SK-N-SH (cell line): ENCODE measurements around the gene ATP11A. TPM values are rescaled to one million over a fixed set of nuclear protein-coding genes. Genes with fewer than 3 reads are reported as not detected.

Source experiments
- CTCF ChIA-PET: fragments of 300-600, 350-600 bp; formaldehyde crosslinking; extraction: SDS; loops from one replicate; lab custom pipeline; 2021; lab: Yijun Ruan, JAX
- POLR2A ChIA-PET: fragments of 350-600 bp; sonication (Branson Sonifier 250); formaldehyde crosslinking; extraction: SDS; loops from one replicate; lab custom pipeline; 2020; ENCODE audit warnings: antibody characterized with exemption, inconsistent platforms; lab: Yijun Ruan, JAX
- DNase-seq: peaks from one replicate; pipeline ENCODE4 v3.0.0; 2012
- H2AFZ ChIP-seq: fragments of 200-600 bp; sonication (generic); 2 replicates; pipeline ENCODE4 v1.8.1; 2016; ENCODE audit warnings: antibody characterized with exemption, mild to moderate bottlenecking, low read depth
- H3F3A ChIP-seq: fragments of 200-600 bp; sonication (generic); replicated peaks from 2 replicates; pipeline ENCODE3; 2016; ENCODE audit warnings: antibody characterized with exemption, mild to moderate bottlenecking; ENCODE audit not compliant: insufficient read depth
- H3K27ac ChIP-seq, 2 experiments: fragments of 200-500 bp in 1 of 2; fragments of 200-600 bp in 1 of 2; sonication (Bioruptor generic) in 1 of 2; sonication (generic), shearing (Covaris generic) in 1 of 2; 2 replicates each; pipeline versions ENCODE4 v1.5.1 to v1.6.1; 2014 to 2016; ENCODE audit warnings: low read depth in 2 of 2, inconsistent platforms in 1 of 2, low read length in 1 of 2, mild to moderate bottlenecking in 1 of 2, mixed read lengths in 1 of 2
- H3K27me3 ChIP-seq: fragments of 200-600 bp; sonication (generic), shearing (Covaris generic); 2 replicates; pipeline ENCODE4 v1.6.1; 2016; ENCODE audit warnings: mixed run types; ENCODE audit not compliant: insufficient read depth
- H3K36me3 ChIP-seq, 2 experiments: fragments of 200-500 bp in 1 of 2; fragments of 200-600 bp in 1 of 2; sonication (Bioruptor generic) in 1 of 2; sonication (generic) in 1 of 2; replicated peaks in 1 of 2; 2 replicates each; pipeline versions ENCODE3 to v1.5.1; 2014 to 2016; ENCODE audit warnings: low read length in 1 of 2, mild to moderate bottlenecking in 1 of 2; ENCODE audit not compliant: insufficient read depth in 2 of 2, control insufficient read depth in 1 of 2
- H3K4me1 ChIP-seq, 2 experiments: fragments of 200-500 bp in 1 of 2; fragments of 200-600 bp in 1 of 2; sonication (Bioruptor generic) in 1 of 2; sonication (generic), shearing (Covaris generic) in 1 of 2; 2 replicates each; pipeline versions ENCODE4 v1.5.1 to v1.6.1; 2014 to 2016; ENCODE audit warnings: low read depth in 1 of 2, low read length in 1 of 2, mixed run types in 1 of 2; ENCODE audit not compliant: insufficient read depth in 2 of 2, control insufficient read depth in 1 of 2
- H3K4me2 ChIP-seq: fragments of 200-600 bp; sonication (generic), shearing (Covaris generic); 2 replicates; pipeline ENCODE4 v1.6.1; 2017; ENCODE audit warnings: mixed run types
- H3K4me3 ChIP-seq, 2 experiments: fragments of 200-500 bp in 1 of 2; fragments of 200-600 bp in 1 of 2; sonication (Bioruptor generic) in 1 of 2; sonication (generic), shearing (Covaris generic) in 1 of 2; 2 replicates each; pipeline versions ENCODE4 v1.5.1 to v1.8.1; 2014 to 2016; ENCODE audit warnings: low read depth in 2 of 2, inconsistent platforms in 1 of 2, low read length in 1 of 2, mild to moderate bottlenecking in 1 of 2, mixed read lengths in 1 of 2, moderate library complexity in 1 of 2
- H3K79me2 ChIP-seq: fragments of 200-600 bp; sonication (generic); 2 replicates; pipeline ENCODE4 v1.8.1; 2017; ENCODE audit warnings: mild to moderate bottlenecking; ENCODE audit not compliant: insufficient read depth
- H3K9ac ChIP-seq: fragments of 200-600 bp; sonication (generic); 2 replicates; pipeline ENCODE4 v1.6.1; 2017; ENCODE audit warnings: mixed run types
- H3K9me2 ChIP-seq: fragments of 200-600 bp; sonication (generic); 2 replicates; pipeline ENCODE4 v1.6.1; 2017; ENCODE audit warnings: mixed run types
- H3K9me3 ChIP-seq: fragments of 200-600 bp; sonication (generic); 2 replicates; pipeline ENCODE4 v1.6.1; 2017; ENCODE audit warnings: mixed run types, mild to moderate bottlenecking, moderate library complexity
- H4K20me1 ChIP-seq: fragments of 200-600 bp; sonication (generic); 2 replicates; pipeline ENCODE4 v1.6.1; 2017; ENCODE audit warnings: mild to moderate bottlenecking, mixed run types; ENCODE audit not compliant: insufficient read depth
- CTCF ChIP-seq: fragments of 200-600 bp; sonication (generic); IDR thresholded peaks from 2 replicates; pipeline ENCODE4 v1.6.1; 2017; ENCODE audit warnings: antibody characterized with exemption, mild to moderate bottlenecking, moderate library complexity
- ELF1 ChIP-seq: IDR thresholded peaks from 2 replicates; pipeline ENCODE4 v1.4.0; 2012
- EP300 ChIP-seq, 2 experiments: IDR thresholded peaks; 2 replicates each; pipeline versions ENCODE4 v1.4.0 to v1.6.1; 2012; ENCODE audit warnings: borderline replicate concordance in 1 of 2, low read depth in 1 of 2, low read length in 1 of 2
- GABPA ChIP-seq: IDR thresholded peaks from 2 replicates; pipeline ENCODE4 v1.4.0; 2012; ENCODE audit warnings: low read depth, mild to moderate bottlenecking
- JUND ChIP-seq: IDR thresholded peaks from 2 replicates; pipeline ENCODE4 v1.4.0; 2012
- MAX ChIP-seq: IDR thresholded peaks from 2 replicates; pipeline ENCODE4 v1.4.0; 2012; ENCODE audit warnings: low read depth
- MEF2A ChIP-seq: IDR thresholded peaks from 2 replicates; pipeline ENCODE4 v1.4.0; 2012; ENCODE audit warnings: low read depth, borderline replicate concordance
- NRF1 ChIP-seq: IDR thresholded peaks from 2 replicates; pipeline ENCODE4 v1.6.1; 2012; ENCODE audit warnings: low read depth, mild to moderate bottlenecking, low read length
- POLR2AphosphoS5 ChIP-seq: IDR thresholded peaks from 2 replicates; pipeline ENCODE4 v1.6.1; 2012; ENCODE audit warnings: low read depth, low read length
- RAD21 ChIP-seq: IDR thresholded peaks from 2 replicates; pipeline ENCODE4 v1.6.1; 2012; ENCODE audit warnings: mild to moderate bottlenecking, low read length
- RCOR1 ChIP-seq: fragments of 150-350 bp; IDR thresholded peaks from 2 replicates; pipeline ENCODE4 v1.6.1; 2017; ENCODE audit warnings: antibody characterized with exemption, low read length
- SMC3 ChIP-seq: IDR thresholded peaks from 2 replicates; pipeline ENCODE4 v1.6.1; 2012; ENCODE audit warnings: low read depth, low read length, improper control_type of control experiment
- TAF1 ChIP-seq: IDR thresholded peaks from 2 replicates; pipeline ENCODE4 v1.6.1; 2012; ENCODE audit warnings: low read depth, mild to moderate bottlenecking, low read length, moderate library complexity, borderline replicate concordance
- TCF12 ChIP-seq: IDR thresholded peaks from 2 replicates; pipeline ENCODE4 v1.4.0; 2012
- TEAD4 ChIP-seq: IDR thresholded peaks from 2 replicates; pipeline ENCODE4 v1.4.0; 2012; ENCODE audit warnings: mild to moderate bottlenecking, borderline replicate concordance; ENCODE audit not compliant: insufficient read depth
- YY1 ChIP-seq: IDR thresholded peaks from 2 replicates; pipeline ENCODE4 v1.4.0; 2012; ENCODE audit warnings: low read depth, mild to moderate bottlenecking
- ZBTB33 ChIP-seq: IDR thresholded peaks from 2 replicates; pipeline ENCODE4 v1.4.0; 2012; ENCODE audit warnings: low read depth, borderline replicate concordance
- WGBS: methylation state at CpG from one replicate; pipeline ENCODE4 v1.1.6; 2017; ENCODE audit warnings: low lambda C conversion rate; 5-methylcytosine and 5-hydroxymethylcytosine counted together
- polyA plus RNA-seq, 3 experiments: library from polyadenylated mRNA; depleted of rRNA; stranded (reverse); fragments of >200 nt; gene quantifications; 2 replicates each; pipeline ENCODE4 v1.2.3, GENCODE V29; 2012
- TF ChIP-seq, protein P1 (sequence below): fragments of 150-350 bp; IDR thresholded peaks from 2 replicates; pipeline ENCODE4 v1.6.1; 2016; ENCODE audit warnings: mild to moderate bottlenecking, low read depth, low read length

The ATP11A gene
- polyA plus RNA-seq, 1 of the 3 experiments (the other 2 are of a cell fraction): 4.1 TPM

DNA sequence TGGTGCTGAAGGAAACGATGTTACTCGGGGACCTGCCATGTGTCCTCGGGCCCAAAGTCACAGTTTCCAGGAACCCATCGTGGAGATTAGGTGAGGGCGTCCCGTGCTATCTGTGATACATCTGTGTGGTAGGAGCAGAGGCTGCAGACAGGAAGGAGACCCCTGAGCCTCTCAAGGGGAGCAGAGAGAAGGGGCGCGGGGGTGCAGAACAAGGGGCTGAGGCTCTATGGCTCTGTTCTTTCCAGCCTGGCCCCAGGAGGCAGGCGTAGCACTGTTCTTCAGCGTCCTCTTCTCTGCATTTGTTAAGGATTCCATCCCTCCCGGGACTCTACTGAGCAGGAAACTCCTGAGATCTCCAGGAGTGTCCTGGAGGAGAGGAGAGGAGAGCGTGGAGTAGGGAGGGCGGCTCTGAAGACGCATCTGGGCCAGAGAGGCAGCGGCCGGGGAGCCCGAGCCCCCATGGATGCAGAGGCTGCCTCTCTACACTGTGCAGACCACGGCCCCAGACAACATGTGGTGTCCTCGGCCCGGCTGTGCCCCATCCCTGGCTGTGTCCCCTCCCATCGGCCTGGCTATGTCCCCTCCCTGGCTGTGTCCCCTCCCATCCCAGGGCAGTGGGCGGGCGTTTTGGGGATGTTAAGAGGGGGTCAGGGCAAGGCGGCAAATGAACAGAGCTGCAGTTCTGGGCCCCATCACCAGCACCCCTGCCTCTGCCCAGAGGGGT lies 118.0 kb downstream of the ATP11A start:
- H3K9me2 ChIP-seq: no peaks in the 10 kb centered on the region
- H3K9me3 ChIP-seq: no peaks in the 10 kb centered on the region
- CTCF ChIA-PET: no interaction called here
- no peaks in the 10 kb centered on the region for H3K27me3 ChIP-seq
- TF ChIP-seq ZBTB33: no peak
- no peak for TF ChIP-seq EP300 (IDR thresholded peaks at IDR 0.05; ENCODE audit: borderline replicate concordance in 1 of 2, low read depth in 1 of 2, low read length in 1 of 2)
- no peak for TF ChIP-seq RCOR1
- no peak for TF ChIP-seq CTCF
- no peak for TF ChIP-seq NRF1
- TF ChIP-seq SMC3: no peak
- no peak for TF ChIP-seq YY1
- no peak for TF ChIP-seq POLR2AphosphoS5
- no peak for DNase-seq
- H3F3A ChIP-seq: no peaks in the 10 kb centered on the region
- H4K20me1 ChIP-seq: no peaks in the 10 kb centered on the region
- H3K4me1 ChIP-seq: no peaks in the 10 kb centered on the region
- H2AFZ ChIP-seq: no peak overlapping the region
- H3K36me3 ChIP-seq: peaks cover 3 to 7% of the 10 kb centered on the region in 2 experiments
- H3K9ac ChIP-seq: no peak overlapping the region
- H3K4me3 ChIP-seq: no peak overlapping the region
- POLR2A ChIA-PET: interaction anchor here (0.7 kb wide), 1 partner anchor 553 kb away, joined by 3 read pairs; no protein-coding TSS in a partner anchor
- 89% methylated on average over 15 of the region's 24 CpGs for WGBS
- H3K4me2 ChIP-seq: no peak overlapping the region
- no peaks in the 10 kb centered on the region for H3K79me2 ChIP-seq
- H3K27ac ChIP-seq: no peak overlapping the region

- Histone ChIP-seq H3K79me2 (no peaks in the 10 kb centered on the region), H3K27me3 (no peaks in the 10 kb centered on the region), H3K36me3 (peaks cover 3 to 7% of the 10 kb centered on the region in 2 experiments), H3F3A (no peaks in the 10 kb centered on the region), H3K9me3 (no peaks in the 10 kb centered on the region), H3K9me2 (no peaks in the 10 kb centered on the region), H3K4me1 (no peaks in the 10 kb centered on the region), H2AFZ (no peak overlapping the region), H3K4me2 (no peak overlapping the region), H3K27ac (no peak overlapping the region), H3K9ac (no peak overlapping the region), H4K20me1 (no peaks in the 10 kb centered on the region), H3K4me3 (no peak overlapping the region)
- POLR2A ChIA-PET: interaction anchor here (0.7 kb wide), 1 partner anchor 553 kb away, joined by 3 read pairs; no protein-coding TSS in a partner anchor
- no peak for DNase-seq
- WGBS: 93% methylated on average over 26 of the region's 26 CpGs
- CTCF ChIA-PET: no interaction called here
- TF ChIP-seq RCOR1: no peak
- TF ChIP-seq CTCF: no peak
- TF ChIP-seq, protein P1, sequence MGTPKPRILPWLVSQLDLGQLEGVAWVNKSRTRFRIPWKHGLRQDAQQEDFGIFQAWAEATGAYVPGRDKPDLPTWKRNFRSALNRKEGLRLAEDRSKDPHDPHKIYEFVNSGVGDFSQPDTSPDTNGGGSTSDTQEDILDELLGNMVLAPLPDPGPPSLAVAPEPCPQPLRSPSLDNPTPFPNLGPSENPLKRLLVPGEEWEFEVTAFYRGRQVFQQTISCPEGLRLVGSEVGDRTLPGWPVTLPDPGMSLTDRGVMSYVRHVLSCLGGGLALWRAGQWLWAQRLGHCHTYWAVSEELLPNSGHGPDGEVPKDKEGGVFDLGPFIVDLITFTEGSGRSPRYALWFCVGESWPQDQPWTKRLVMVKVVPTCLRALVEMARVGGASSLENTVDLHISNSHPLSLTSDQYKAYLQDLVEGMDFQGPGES: no peak
- no peak for TF ChIP-seq TEAD4
- no peak for TF ChIP-seq GABPA
- TF ChIP-seq TAF1: no peak
- no peak for TF ChIP-seq MEF2A
- TF ChIP-seq JUND: no peak
- no peak for TF ChIP-seq MAX
- no peak for TF ChIP-seq TCF12
- TF ChIP-seq ELF1: no peak
- no peak for TF ChIP-seq RAD21
These were observed 118.7 kb downstream of the ATP11A start for GRCh38 chr13:112808377-112809140.
